Smooth muscle cell (in vitro differentiated cells): ENCODE results near the gene SLC26A1. TPM values are rescaled to one million over a fixed set of nuclear protein-coding genes. Genes with fewer than 3 reads are reported as not detected.

ENCODE experiments used
- DNase-seq: peaks from one replicate; lab custom pipeline; 2025; ENCODE audit not compliant: unreplicated experiment; lab: John Stamatoyannopoulos, UW
- H2AFZ ChIP-seq: fragments of 200-600 bp; sonication (generic); 2 replicates; pipeline ENCODE4 v1.6.0; 2016; ENCODE audit warnings: antibody characterized with exemption, low read depth, mild to moderate bottlenecking
- H3F3A ChIP-seq: fragments of 200-600 bp; sonication (generic); 2 replicates; pipeline ENCODE4 v1.6.0; 2017; ENCODE audit warnings: antibody characterized with exemption, low read depth
- H3K27ac ChIP-seq: fragments of 200-600 bp; sonication (generic); 2 replicates; pipeline ENCODE4 v1.5.1; 2016; ENCODE audit warnings: low read depth, mild to moderate bottlenecking
- H3K27me3 ChIP-seq: fragments of 200-600 bp; sonication (generic); 2 replicates; pipeline ENCODE4 v1.6.1; 2016; ENCODE audit warnings: low read depth, mild to moderate bottlenecking
- H3K36me3 ChIP-seq: fragments of 200-600 bp; sonication (generic); 2 replicates; pipeline ENCODE4 v1.5.1; 2016; ENCODE audit warnings: low read depth
- H3K4me1 ChIP-seq: fragments of 200-600 bp; sonication (generic); 2 replicates; pipeline ENCODE4 v1.5.1; 2016; ENCODE audit warnings: low read depth
- H3K4me2 ChIP-seq: fragments of 200-600 bp; sonication (generic); 2 replicates; pipeline ENCODE4 v1.6.0; 2016; ENCODE audit warnings: mild to moderate bottlenecking
- H3K4me3 ChIP-seq: fragments of 200-600 bp; sonication (generic); 2 replicates; pipeline ENCODE4 v1.5.1; 2016; ENCODE audit warnings: mild to moderate bottlenecking
- H3K79me2 ChIP-seq: fragments of 200-600 bp; sonication (generic); 2 replicates; pipeline ENCODE4 v1.6.0; 2016; ENCODE audit warnings: low read depth, mild to moderate bottlenecking
- H3K9ac ChIP-seq: fragments of 200-600 bp; sonication (generic); 2 replicates; pipeline ENCODE4 v1.6.0; 2016; ENCODE audit warnings: low read depth
- H3K9me3 ChIP-seq: fragments of 200-600 bp; sonication (generic); replicated peaks from 2 replicates; pipeline ENCODE4 v1.5.1; 2016; ENCODE audit warnings: low read depth
- H4K20me1 ChIP-seq: fragments of 200-600 bp; sonication (generic); 2 replicates; pipeline ENCODE4 v1.6.0; 2016; ENCODE audit warnings: low read depth
- CTCF ChIP-seq: fragments of 200-600 bp; sonication (generic); IDR thresholded peaks from 2 replicates; pipeline ENCODE4 v1.5.1; 2017; ENCODE audit warnings: borderline replicate concordance, mild to moderate bottlenecking, antibody characterized with exemption; ENCODE audit not compliant: insufficient read depth, poor library complexity, severe bottlenecking
- WGBS: methylation state at CpG from one replicate; pipeline ENCODE4 v1.1.7; 2016; ENCODE audit warnings: low lambda C conversion rate; 5-methylcytosine and 5-hydroxymethylcytosine counted together
- polyA plus RNA-seq: library from polyadenylated mRNA; unstranded; fragments of >200 nt; fragmentation: Nextera tagmentation; extraction: Ambion mirVana; gene quantifications from 2 replicates; pipeline ENCODE4 v1.2.1, GENCODE V29; 2016
- total RNA-seq: library from RNA; depleted of rRNA; stranded (reverse); fragments of >200 nt; gene quantifications from 2 replicates; pipeline ENCODE4 v1.2.3, GENCODE V29; 2014

SLC26A1 gene
- total and polyA plus RNA-seq, 2 experiments from 2014 or later = 0.67 to 1.7 TPM

DNA sequence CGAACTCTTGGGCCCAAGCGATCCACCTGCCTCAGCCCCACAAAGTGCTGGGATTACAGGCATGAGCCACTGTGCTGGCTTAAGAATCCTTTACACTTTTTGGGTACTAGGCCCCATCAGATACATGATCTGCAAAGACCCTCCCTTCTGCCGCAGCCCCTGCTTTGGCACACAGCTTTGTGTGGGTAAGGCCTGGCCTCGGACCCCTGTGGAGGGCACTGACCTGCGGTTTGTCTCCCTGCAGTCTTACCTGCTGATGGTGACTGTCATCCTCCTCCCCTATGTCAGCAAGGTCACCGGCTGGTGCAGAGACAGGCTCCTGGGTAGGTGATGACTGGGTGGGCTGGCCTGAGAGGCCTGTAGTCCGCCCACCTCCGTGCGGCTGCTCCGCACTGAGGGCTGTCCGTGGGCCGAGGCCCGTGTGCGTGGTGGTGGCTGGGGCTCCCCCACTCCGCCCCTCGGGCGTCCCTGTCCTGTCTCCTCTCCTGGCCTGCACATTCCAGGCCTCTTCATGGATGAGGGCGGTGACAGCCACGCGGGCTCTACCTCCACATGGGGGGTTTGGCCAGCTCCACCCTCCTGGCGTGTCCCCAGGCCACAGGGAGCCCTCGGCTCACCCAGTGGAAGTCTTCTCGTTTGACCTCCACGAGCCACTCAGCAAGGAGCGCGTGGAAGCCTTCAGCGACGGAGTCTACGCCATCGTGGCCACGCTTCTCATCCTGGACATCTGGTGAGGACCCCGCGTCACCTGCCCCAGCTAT, 37.9 kb downstream of the SLC26A1 start:
- no peak for DNase-seq
- WGBS = 96% methylated on average over 33 of the region's 33 CpGs
- no peak overlapping the region for H2AFZ ChIP-seq
- H3K9ac ChIP-seq = no peak overlapping the region
- no peaks in the 10 kb centered on the region for H3K27me3 ChIP-seq
- H4K20me1 ChIP-seq = no peaks in the 10 kb centered on the region
- H3K4me1 ChIP-seq = no peaks in the 10 kb centered on the region
- no peak for TF ChIP-seq CTCF
- H3K4me3 ChIP-seq = no peak overlapping the region
- H3K4me2 ChIP-seq = no peak overlapping the region
- H3K27ac ChIP-seq = no peak overlapping the region
- H3K36me3 ChIP-seq = no peaks in the 10 kb centered on the region
- no peaks in the 10 kb centered on the region for H3K79me2 ChIP-seq
- H3K9me3 ChIP-seq = no peaks in the 10 kb centered on the region
- H3F3A ChIP-seq = no peaks in the 10 kb centered on the region

DNA sequence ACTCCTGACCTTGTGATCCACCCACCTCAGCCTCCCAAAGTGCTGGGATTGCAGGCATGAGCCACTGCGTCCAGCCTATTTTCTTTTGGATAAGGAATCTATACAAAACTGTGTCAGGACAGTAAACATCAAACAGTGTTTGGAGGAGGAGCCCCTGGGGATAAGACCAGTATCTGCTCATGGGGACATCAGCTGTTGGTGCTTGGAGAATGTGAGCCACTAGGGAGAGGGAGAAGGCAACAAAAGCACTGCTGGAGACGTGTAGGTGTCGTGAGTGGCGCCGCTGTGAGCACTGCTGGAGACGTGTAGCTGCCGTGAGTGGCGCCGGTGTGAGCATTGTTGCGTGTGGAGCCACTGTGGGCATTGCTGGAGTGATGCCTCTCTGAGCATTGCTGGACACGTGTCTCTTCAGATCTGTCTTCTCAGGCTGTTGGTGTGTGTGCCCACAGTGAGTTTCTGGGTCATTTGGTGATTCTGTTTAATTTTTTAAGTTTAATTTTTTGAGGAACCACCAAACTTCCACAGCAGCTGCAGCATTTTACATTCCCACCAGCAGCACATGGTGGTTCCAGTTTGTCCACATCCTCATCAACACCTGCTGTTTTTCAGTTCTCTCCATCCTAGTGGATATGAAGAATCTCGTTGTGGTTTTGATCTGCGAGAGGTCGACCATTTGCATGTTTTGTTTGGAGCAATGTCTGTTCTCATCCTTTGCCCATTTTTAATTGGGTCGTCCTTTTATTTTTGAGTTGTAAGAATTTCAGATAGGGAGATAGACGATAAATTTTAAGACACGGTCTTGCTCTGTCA, 38.8 kb downstream of the SLC26A1 start:
- DNase-seq = no peak
- Histone ChIP-seq H3K9me3 (no peaks in the 10 kb centered on the region), H3K4me3 (no peak overlapping the region), H4K20me1 (no peaks in the 10 kb centered on the region), H3K4me1 (no peaks in the 10 kb centered on the region), H3K4me2 (no peak overlapping the region), H3K79me2 (no peaks in the 10 kb centered on the region), H2AFZ (no peak overlapping the region), H3K27ac (no peak overlapping the region), H3K27me3 (no peaks in the 10 kb centered on the region), H3K9ac (no peak overlapping the region), H3K36me3 (no peaks in the 10 kb centered on the region), H3F3A (no peaks in the 10 kb centered on the region)
- TF ChIP-seq CTCF = no peak
- WGBS = 94% methylated on average over 16 of the region's 17 CpGs

DNA sequence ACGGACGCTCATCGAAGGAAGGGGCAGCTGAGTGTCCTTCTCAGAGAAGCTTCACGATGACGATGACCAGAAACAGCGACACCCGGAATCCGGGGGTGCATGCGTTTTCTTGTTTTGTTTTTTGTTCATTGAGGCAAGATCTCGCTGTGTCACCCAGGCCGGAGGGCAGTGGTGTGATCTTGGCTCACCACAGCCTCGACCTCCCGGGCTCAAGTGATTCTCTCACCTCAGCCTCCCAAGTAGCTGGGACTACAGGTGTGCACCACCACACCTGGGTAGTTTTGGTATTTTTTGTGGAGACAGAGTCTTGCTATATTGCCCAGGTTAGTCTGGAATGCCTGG, 39.7 kb downstream of the SLC26A1 start:
- H3K27me3 ChIP-seq = no peaks in the 10 kb centered on the region
- H3K4me3 ChIP-seq = no peak overlapping the region
- no peak for TF ChIP-seq CTCF
- H3F3A ChIP-seq = no peaks in the 10 kb centered on the region
- no peaks in the 10 kb centered on the region for H3K79me2 ChIP-seq
- no peak for DNase-seq
- no peak overlapping the region for H3K9ac ChIP-seq
- H2AFZ ChIP-seq = no peak overlapping the region
- H3K27ac ChIP-seq = no peak overlapping the region
- no peaks in the 10 kb centered on the region for H3K36me3 ChIP-seq
- no peaks in the 10 kb centered on the region for H3K4me1 ChIP-seq
- no peaks in the 10 kb centered on the region for H3K9me3 ChIP-seq
- no peak overlapping the region for H3K4me2 ChIP-seq
- H4K20me1 ChIP-seq = no peaks in the 10 kb centered on the region
- WGBS = 98% methylated on average over 12 of the region's 13 CpGs
